Dedifferentiated amniotic fluid mesenchymal stem cell (primary cell): Measurements from ENCODE around the gene NEK5.

ENCODE experiments used
- DNase-seq: peaks from one replicate; pipeline ENCODE4 v3.0.0-alpha.2; 2016; ENCODE audit errors: extremely low spot score

Gene NEK5

GRCh38 chr13:52010890-52011631 lies 117.8 kb downstream of the NEK5 start, which contains the start of gene ATP7B:
Gene ATP7B (minus strand): TSS chr13:52011450. CDS start chr13:52011337, 113 bp downstream.
- no peak for DNase-seq

GRCh38 chr13:52009946-52010345 lies 118.9 kb downstream of the NEK5 start:
- DNase-seq = no peak

GRCh38 chr13:52006523-52007245 lies 122.2 kb downstream of the NEK5 start:
- no peak for DNase-seq

- DNase-seq = no peak
Observed at GRCh38 chr13:52005841-52006522, 122.9 kb downstream of the NEK5 start.

- no peak for DNase-seq
Observed at GRCh38 chr13:52004511-52005170, 124.2 kb downstream of the NEK5 start.

GRCh38 chr13:52003541-52003940 lies 125.3 kb downstream of the NEK5 start:
- DNase-seq = no peak

GRCh38 chr13:52002361-52002760 lies 126.5 kb downstream of the NEK5 start:
- DNase-seq = no peak

GRCh38 chr13:52001120-52001731 lies 127.6 kb downstream of the NEK5 start:
- peak; percentile 48 for DNase-seq

GRCh38 chr13:51999921-52000320 lies 129.0 kb downstream of the NEK5 start:
- DNase-seq = no peak

GRCh38 chr13:51999510-51999911 lies 129.4 kb downstream of the NEK5 start:
- DNase-seq = no peak

GRCh38 chr13:51998723-51999509 lies 130.0 kb downstream of the NEK5 start:
- no peak for DNase-seq

- no peak for DNase-seq
Observed at GRCh38 chr13:51997641-51998330, 131.1 kb downstream of the NEK5 start.

GRCh38 chr13:51997186-51997585 lies 131.7 kb downstream of the NEK5 start:
- DNase-seq = no peak

- DNase-seq = no peak
Observed at GRCh38 chr13:51996641-51997040, 132.2 kb downstream of the NEK5 start.

- DNase-seq = no peak
Observed at GRCh38 chr13:51995677-51996551, 133.0 kb downstream of the NEK5 start.

GRCh38 chr13:51993713-51994112 lies 135.2 kb downstream of the NEK5 start:
- no peak for DNase-seq

- DNase-seq = no peak
Observed at GRCh38 chr13:51988988-51989618, 139.8 kb downstream of the NEK5 start.
